ENCODE results near the gene NMNAT2.
A peak's percentile ranks its signal among the peaks of the same experiment; 100 is the strongest.
"Not testable (repeated sequence)": the region's sequence is repeated elsewhere in the genome, so short reads cannot be mapped to it uniquely, and the experiment has no call there.

The NMNAT2 gene

GRCh38 chr1:183278739-183279591 lies 139.2 kb downstream of the NMNAT2 start:
- DNase-seq (ENCODE audit: low spot score): no peak
- TF ChIP-seq CTCF (IDR thresholded peaks at IDR 0.05): no peak
- peak overlapping the region; percentile 17 to 68 for H3K27ac ChIP-seq
- no peak overlapping the region for H3K4me3 ChIP-seq

GRCh38 chr1:183277821-183278738 lies 140.1 kb downstream of the NMNAT2 start:
- Histone ChIP-seq H3K27ac (peak overlapping the region in 1 of 2 donors; percentile 68), H3K4me3 (no peak overlapping the region)
- TF ChIP-seq CTCF (IDR thresholded peaks at IDR 0.05): no peak
- no peak for DNase-seq (ENCODE audit: low spot score)

GRCh38 chr1:183276386-183277080 lies 141.6 kb downstream of the NMNAT2 start:
- H3K27ac ChIP-seq: no peak overlapping the region

GRCh38 chr1:183275322-183275721 lies 142.9 kb downstream of the NMNAT2 start:
- Histone ChIP-seq H3K4me3 (no peak overlapping the region), H3K27ac (no peak overlapping the region)
- no peak for DNase-seq (ENCODE audit: low spot score)
- no peak for TF ChIP-seq CTCF (IDR thresholded peaks at IDR 0.05)

More at GRCh38 chr1:183276386-183277080, 141.6 kb downstream of the NMNAT2 start:
- H3K4me3 ChIP-seq: no peak overlapping the region
- TF ChIP-seq CTCF (IDR thresholded peaks at IDR 0.05): no peak
- no peak for DNase-seq (ENCODE audit: low spot score)

GRCh38 chr1:183274836-183275235 lies 143.3 kb downstream of the NMNAT2 start:
- no peak for DNase-seq (ENCODE audit: low spot score)
- H3K27ac ChIP-seq: no peak overlapping the region
- H3K4me3 ChIP-seq: no peak overlapping the region
- TF ChIP-seq CTCF (IDR thresholded peaks at IDR 0.05): no peak

GRCh38 chr1:183273984-183274383 lies 144.2 kb downstream of the NMNAT2 start:
- H3K4me3 ChIP-seq; H3K27ac ChIP-seq; DNase-seq (ENCODE audit: low spot score): not testable (repeated sequence)

GRCh38 chr1:183273300-183273699 lies 144.9 kb downstream of the NMNAT2 start:
- DNase-seq (ENCODE audit: low spot score): peak; percentile 12
- Histone ChIP-seq H3K27ac (peak overlapping the region in 1 of 2 donors; percentile 78), H3K4me3 (no peak overlapping the region)
- TF ChIP-seq CTCF (IDR thresholded peaks at IDR 0.05): no peak
